Measurements from ENCODE around the gene KCNJ2.

- TF ChIP-seq, protein P1, sequence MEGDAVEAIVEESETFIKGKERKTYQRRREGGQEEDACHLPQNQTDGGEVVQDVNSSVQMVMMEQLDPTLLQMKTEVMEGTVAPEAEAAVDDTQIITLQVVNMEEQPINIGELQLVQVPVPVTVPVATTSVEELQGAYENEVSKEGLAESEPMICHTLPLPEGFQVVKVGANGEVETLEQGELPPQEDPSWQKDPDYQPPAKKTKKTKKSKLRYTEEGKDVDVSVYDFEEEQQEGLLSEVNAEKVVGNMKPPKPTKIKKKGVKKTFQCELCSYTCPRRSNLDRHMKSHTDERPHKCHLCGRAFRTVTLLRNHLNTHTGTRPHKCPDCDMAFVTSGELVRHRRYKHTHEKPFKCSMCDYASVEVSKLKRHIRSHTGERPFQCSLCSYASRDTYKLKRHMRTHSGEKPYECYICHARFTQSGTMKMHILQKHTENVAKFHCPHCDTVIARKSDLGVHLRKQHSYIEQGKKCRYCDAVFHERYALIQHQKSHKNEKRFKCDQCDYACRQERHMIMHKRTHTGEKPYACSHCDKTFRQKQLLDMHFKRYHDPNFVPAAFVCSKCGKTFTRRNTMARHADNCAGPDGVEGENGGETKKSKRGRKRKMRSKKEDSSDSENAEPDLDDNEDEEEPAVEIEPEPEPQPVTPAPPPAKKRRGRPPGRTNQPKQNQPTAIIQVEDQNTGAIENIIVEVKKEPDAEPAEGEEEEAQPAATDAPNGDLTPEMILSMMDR (IDR thresholded peaks at IDR 0.05), result no peak
- TF ChIP-seq POLR2AphosphoS5 (IDR thresholded peaks at IDR 0.05), result no peak
- no peak for TF ChIP-seq POLR2A (IDR thresholded peaks at IDR 0.05; ENCODE audit: low read depth)
- no peak for TF ChIP-seq EP300 (IDR thresholded peaks at IDR 0.05)
These were observed 55.9 kb downstream of the KCNJ2 start for GRCh38 chr17:70225276-70225675.

Data from esophagus muscularis mucosa (tissue), 4 donors.